Sciatic nerve (tissue), 2 donors: Measurements from ENCODE around the gene TGIF2. TPM values are rescaled to one million over a fixed set of nuclear protein-coding genes. Genes with fewer than 3 reads are reported as not detected.

Experiments
- ATAC-seq: fragments of 200-7000 bp; cut with Tn5 transposase; one replicate; pipeline ENCODE4 v1.9.1; 2020; ENCODE audit warnings: mild to moderate bottlenecking, moderate library complexity
- DNase-seq: peaks from one replicate; pipeline ENCODE4 v3.0.0-alpha.2; 2020; ENCODE audit warnings: low spot score
- intact Hi-C: fragments of 100-400 bp; cut with DNase I; formaldehyde crosslinking; loops from one replicate; pipeline ENCODE4 v1.14.2; 2022
- total RNA-seq: library from RNA; stranded (reverse); fragmentation: NEBNext Ultra II Directional; extraction: Animal tissue kit (Norgen Biotek cat#: 25700); gene quantifications from one replicate; pipeline ENCODE4 v1.2.1, GENCODE V29; 2021
- donor health status: DM: no; HTN: no; CAD: no.
- donor health status: DM: no; HTN: no; CAD: no.

TGIF2 gene
- 25.3 TPM for total RNA-seq

GRCh38 chr20:36573103-36573797 lies at the start of gene TGIF2:
TSS of gene TGIF2 (plus strand) at chr20:36573597. CDS start at chr20:36578775, 5,178 bp downstream.
- peak; percentile 89 for DNase-seq
- ATAC-seq = peak; percentile 90
- intact Hi-C loops = no loop called here

DNA sequence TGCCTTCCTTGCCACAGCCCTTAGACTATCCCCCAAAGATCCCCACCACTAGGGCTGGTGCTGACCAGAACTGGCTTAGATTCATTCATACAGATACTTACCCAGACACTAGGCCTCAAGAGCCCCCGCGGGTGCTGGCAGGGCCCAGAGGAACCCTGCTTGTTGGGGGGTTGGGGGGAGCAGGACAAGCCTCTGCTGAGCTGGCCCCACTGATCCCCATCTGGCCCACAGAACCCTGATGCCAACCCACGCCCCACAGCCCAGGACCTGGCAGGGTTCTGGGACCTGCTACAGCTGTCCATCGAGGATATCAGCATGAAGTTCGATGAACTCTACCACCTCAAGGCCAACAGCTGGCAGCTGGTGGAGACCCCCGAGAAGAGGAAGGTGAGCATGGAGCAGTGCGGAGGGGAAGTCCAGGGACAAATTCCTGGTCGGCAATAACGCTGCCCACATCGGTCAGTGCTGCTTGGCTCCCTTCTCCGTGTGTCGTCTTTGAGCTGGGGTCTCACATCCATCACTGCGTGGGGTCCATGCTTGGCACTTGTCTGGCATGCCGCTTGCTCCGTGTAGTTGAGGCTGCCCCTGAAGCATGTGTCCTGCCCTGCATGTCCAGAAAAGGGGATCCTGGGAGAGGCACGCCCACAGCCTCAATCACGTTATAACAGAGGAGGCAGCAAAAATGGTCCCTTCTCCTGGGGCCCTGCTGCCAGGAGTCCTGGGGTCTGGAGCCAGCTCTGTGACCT lies 47.6 kb upstream of the TGIF2 start:
- ATAC-seq (no peak), DNase-seq (peak; percentile 51)
- intact Hi-C loops = no loop called here

GRCh38 chr20:36526521-36527011 lies 46.8 kb upstream of the TGIF2 start:
- intact Hi-C loops = no loop called here
- DNase-seq (peak; percentile 50), ATAC-seq (no peak)

- DNase-seq (peak; percentile 54), ATAC-seq (peak; percentile 48)
- intact Hi-C loops = no loop called here
Measured at GRCh38 chr20:36527331-36528125, 45.9 kb upstream of the TGIF2 start.

- peak; percentile 41 for DNase-seq
- ATAC-seq = peak; percentile 15
- intact Hi-C loops = no loop called here
Measured at GRCh38 chr20:36528176-36528874, 45.1 kb upstream of the TGIF2 start.

DNA sequence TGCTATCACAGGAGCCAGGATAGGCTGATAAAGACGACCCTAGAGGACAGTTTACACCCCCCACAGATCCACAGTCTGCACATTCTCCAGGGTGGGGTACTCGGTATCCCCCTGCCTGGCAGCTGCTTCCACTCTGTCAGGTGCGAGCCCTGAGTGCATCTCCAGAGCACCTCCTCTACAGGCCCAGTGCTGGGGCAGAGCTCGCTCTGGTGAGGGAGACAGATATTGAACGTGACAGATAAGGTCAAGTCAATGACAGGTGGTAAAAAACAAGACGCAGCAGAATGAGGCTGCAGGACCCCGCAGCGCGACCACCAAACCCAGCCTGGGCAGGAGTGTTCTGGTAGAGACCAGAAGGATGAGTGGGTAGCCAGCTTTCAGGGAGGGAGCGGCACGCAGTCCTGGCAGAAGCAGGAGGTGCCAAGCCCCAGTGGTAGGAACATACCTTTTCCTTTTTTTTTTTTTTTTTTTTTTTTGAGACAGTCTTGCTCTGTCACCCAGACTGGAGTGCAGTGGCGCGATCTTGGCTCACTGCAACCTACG lies 44.5 kb upstream of the TGIF2 start:
- intact Hi-C loops = no loop called here
- ATAC-seq = peak; percentile 9
- DNase-seq = peak; percentile 45

DNA sequence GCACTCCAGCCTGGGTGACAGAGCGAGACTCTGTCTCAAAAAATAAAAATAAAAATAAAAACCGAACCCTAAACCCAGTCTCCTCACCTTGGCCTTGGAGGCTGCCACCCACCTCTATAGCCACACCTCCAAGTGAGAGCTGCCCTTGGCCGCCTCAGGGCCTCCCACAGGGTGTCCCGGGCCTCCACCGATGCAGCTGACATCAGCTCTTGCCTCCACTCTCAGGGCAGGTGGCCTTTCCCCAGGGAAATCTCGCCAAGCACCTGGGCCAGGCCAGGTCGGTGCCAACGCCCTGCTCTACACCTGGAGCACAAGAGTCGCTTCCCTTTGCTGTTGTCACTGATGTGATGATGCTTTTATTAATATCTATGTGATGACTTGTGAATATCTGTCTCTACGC lies 41.0 kb upstream of the TGIF2 start:
- ATAC-seq (no peak), DNase-seq (no peak)
- intact Hi-C loops = no loop called here

DNA sequence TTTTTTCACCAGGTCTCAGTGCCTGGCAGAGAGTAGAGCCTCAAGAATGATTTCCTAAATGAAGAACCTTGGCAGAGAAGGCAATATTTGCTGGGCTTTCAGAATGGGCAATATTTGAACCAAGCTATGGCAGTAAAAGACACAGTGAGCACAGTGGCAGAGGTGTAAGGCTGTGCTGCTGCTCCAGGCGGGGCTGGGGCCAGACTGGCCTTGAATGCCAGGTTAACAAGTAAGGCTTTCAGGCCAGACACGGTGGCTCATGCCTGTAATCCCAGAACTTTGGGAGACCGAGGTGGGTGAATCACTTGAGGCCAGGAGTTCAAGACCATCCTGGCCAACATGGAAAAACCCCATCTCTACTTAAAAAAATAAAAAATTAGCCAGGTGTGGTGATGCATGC lies 40.6 kb upstream of the TGIF2 start:
- no peak for ATAC-seq
- intact Hi-C loops = no loop called here
- DNase-seq = no peak

GRCh38 chr20:36538026-36538722 lies 35.2 kb upstream of the TGIF2 start:
- DNase-seq = no peak
- ATAC-seq = no peak
- intact Hi-C loops = no loop called here

DNA sequence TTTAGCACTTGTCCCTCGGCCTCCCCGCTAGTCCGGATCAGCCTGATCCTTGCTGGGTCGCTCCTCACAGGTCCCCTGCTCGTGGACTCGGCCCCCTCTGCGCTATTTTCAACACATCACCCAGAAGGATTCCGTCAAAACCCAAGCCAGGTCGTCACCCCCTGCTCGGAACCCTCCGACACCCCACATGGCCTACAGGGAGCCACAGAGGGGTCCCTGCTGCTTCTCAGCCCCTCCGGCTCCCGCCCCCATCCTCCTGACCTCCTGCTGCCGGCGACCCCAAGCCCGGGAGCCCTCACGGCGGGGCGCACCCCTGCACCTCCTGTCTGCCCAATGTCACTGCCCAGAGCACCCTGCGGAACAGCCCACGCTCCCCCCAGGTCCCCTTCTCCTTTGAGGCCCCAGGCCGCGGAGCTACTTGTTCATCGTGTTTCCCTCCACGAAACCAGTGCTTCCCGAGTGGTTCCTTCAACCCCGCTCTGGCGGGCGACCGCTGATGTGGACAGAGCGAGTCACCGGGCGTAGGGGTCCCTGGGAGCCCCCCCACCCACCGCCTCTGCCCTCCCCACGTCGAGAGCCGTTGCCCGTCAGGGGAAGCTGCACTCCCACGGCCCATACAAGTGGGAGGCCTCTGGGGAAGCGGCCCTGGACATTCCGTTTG lies 32.7 kb upstream of the TGIF2 start:
- DNase-seq (peak; percentile 73), ATAC-seq (no peak)
- intact Hi-C loops = no loop called here

- intact Hi-C loops = no loop called here
- peak; percentile 96 for DNase-seq
- ATAC-seq = peak; percentile 85
Measured at GRCh38 chr20:36541227-36541767, 32.1 kb upstream of the TGIF2 start, which contains the start of gene MYL9. TSS of gene MYL9 (plus strand) at chr20:36541519. CDS start at chr20:36544885, 3,366 bp downstream.

DNA sequence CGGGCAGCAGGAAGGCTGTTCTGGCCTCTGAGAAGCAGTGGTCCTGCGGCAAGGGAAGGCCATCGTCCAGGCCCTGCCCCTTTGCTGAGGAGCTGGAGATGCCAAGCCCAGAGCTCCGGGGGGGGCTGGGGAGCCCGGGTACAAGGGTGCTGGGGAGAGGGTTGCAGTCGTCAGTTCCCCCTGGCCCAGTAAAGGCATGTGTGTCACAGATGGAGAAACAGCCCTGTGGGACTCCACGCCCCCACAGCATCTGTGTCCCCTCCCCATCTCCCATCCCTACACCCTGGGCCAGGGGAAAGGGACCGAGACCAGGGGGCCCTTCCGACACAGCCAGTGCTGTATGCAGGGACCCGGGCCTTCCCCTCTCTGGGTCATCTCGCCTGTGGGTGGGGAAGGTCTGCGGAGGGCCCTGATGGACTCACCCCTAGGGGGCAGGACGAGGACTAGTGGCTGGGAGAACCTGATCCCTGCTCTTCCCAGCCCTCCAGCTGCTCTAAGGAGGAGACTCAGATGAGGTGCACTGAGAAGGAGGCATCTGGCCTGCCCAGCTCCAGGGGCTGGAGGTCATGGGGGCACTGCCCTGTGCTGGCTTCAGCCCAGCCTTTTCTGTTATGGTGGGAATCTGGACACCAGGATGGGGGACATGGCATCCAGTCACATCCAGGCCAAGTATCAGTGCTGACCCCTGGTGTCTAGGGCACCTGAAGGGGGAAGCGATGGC lies 31.5 kb upstream of the TGIF2 start:
- intact Hi-C loops = no loop called here
- ATAC-seq (peak; percentile 74), DNase-seq (peak; percentile 81)

- DNase-seq (no peak), ATAC-seq (peak; percentile 1)
- intact Hi-C loops = no loop called here
Measured at GRCh38 chr20:36542516-36543183, 30.7 kb upstream of the TGIF2 start.

GRCh38 chr20:36543184-36544133 lies 29.9 kb upstream of the TGIF2 start:
- intact Hi-C loops = no loop called here
- ATAC-seq = peak; percentile 84
- DNase-seq = peak; percentile 92
